WTC11 (cell line): ENCODE data around the gene RPL35.

Source experiments
- SP1 ChIP-seq: sonication (generic); formaldehyde crosslinking; conservative IDR thresholded peaks from 2 replicates; pipeline ENCODE4 v1.8.1; 2022; ENCODE audit warnings: missing genetic modification reagents
- TP53 ChIP-seq: sonication (generic); formaldehyde crosslinking; IDR thresholded peaks from 2 replicates; pipeline ENCODE4 v1.8.1; 2023; ENCODE audit warnings: mild to moderate bottlenecking, missing genetic modification reagents
- ZNF423 ChIP-seq: fragments of 250-450 bp; sonication (Bioruptor Pico); IDR thresholded peaks from 2 replicates; pipeline ENCODE4 v2.1.2; 2022; ENCODE audit warnings: mild to moderate bottlenecking, moderate library complexity
- TF ChIP-seq, protein P1 (sequence below): fragments of 200-600 bp; IDR thresholded peaks from 2 replicates; pipeline ENCODE4 v1.8.0; 2022; ENCODE audit warnings: antibody characterized with exemption

DNA sequence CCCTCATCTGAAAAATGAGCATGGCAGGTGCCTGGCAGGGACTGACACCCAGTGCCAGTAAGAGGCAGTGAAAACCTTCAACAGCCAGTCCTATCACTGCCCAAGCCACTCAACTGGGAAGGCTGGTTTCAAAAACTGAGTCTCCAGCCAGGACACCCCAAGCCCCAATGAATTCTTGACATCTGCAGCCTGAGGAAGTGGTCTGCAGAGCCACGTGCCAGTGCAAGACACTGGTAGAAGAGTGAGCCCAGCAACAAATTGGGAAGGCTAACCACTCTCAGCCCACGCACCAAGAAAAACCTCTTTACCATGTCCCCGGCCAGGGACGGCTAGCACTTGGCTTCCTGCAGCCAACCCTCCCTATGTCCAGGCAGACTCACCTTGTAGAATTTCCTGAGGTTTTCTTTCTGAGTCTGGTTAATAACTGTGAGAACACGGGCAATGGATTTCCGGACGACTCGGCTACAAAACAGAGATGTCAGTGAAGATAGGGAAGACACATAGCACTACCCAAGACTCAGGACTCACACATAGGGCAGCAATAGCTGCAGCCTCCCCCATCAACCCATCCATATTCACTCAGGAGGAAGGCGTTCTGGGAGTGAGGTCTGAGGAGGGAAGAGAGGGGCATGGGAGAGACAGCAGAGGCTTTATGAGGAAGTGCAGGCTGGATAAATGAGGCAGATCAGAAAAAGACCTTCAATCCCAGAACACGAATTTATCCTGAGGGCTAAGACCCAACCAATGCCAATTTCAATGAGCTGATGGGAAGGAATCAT is 1.8 kb downstream of the RPL35 start:
- no peak for TF ChIP-seq ZNF423
- no peak for TF ChIP-seq TP53
- TF ChIP-seq, protein P1, sequence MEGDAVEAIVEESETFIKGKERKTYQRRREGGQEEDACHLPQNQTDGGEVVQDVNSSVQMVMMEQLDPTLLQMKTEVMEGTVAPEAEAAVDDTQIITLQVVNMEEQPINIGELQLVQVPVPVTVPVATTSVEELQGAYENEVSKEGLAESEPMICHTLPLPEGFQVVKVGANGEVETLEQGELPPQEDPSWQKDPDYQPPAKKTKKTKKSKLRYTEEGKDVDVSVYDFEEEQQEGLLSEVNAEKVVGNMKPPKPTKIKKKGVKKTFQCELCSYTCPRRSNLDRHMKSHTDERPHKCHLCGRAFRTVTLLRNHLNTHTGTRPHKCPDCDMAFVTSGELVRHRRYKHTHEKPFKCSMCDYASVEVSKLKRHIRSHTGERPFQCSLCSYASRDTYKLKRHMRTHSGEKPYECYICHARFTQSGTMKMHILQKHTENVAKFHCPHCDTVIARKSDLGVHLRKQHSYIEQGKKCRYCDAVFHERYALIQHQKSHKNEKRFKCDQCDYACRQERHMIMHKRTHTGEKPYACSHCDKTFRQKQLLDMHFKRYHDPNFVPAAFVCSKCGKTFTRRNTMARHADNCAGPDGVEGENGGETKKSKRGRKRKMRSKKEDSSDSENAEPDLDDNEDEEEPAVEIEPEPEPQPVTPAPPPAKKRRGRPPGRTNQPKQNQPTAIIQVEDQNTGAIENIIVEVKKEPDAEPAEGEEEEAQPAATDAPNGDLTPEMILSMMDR: no peak
- TF ChIP-seq SP1 (CRISPR knock-in tag): no peak
